AG04449 (cell line): ENCODE data around the gene SLF1.

Experiments
- CTCF ChIA-PET: fragments of 350-600 bp; formaldehyde crosslinking; extraction: SDS; loops from one replicate; lab custom pipeline; 2021; ENCODE audit warnings: antibody characterized with exemption; lab: Yijun Ruan, JAX
- POLR2A ChIA-PET: fragments of 400-600, 350-600 bp; formaldehyde crosslinking; extraction: SDS; loops from one replicate; lab custom pipeline; 2020; ENCODE audit warnings: antibody characterized with exemption, inconsistent platforms; lab: Yijun Ruan, JAX
- DNase-seq: peaks from one replicate; pipeline ENCODE4 v3.0.0-alpha.2; 2010; ENCODE audit warnings: low read depth, low spot score
- H3K4me3 ChIP-seq: 2 replicates; pipeline ENCODE4 v1.5.1; 2011; ENCODE audit warnings: low read depth, mild to moderate bottlenecking, control low read depth, low read length
- TF ChIP-seq, protein P1 (sequence below): IDR thresholded peaks from one replicate; pipeline ENCODE4 v1.5.1; 2011; ENCODE audit warnings: mild to moderate bottlenecking, moderate library complexity, low read length, control low read depth, inconsistent platforms; ENCODE audit not compliant: insufficient read depth; ENCODE audit errors: missing control alignments

SLF1 gene

GRCh38 chr5:94672746-94673145, 54.3 kb downstream of the SLF1 start:
- no peak for DNase-seq
- ChIA-PET POLR2A (no interaction called here), CTCF (no interaction called here)
- TF ChIP-seq, protein P1, sequence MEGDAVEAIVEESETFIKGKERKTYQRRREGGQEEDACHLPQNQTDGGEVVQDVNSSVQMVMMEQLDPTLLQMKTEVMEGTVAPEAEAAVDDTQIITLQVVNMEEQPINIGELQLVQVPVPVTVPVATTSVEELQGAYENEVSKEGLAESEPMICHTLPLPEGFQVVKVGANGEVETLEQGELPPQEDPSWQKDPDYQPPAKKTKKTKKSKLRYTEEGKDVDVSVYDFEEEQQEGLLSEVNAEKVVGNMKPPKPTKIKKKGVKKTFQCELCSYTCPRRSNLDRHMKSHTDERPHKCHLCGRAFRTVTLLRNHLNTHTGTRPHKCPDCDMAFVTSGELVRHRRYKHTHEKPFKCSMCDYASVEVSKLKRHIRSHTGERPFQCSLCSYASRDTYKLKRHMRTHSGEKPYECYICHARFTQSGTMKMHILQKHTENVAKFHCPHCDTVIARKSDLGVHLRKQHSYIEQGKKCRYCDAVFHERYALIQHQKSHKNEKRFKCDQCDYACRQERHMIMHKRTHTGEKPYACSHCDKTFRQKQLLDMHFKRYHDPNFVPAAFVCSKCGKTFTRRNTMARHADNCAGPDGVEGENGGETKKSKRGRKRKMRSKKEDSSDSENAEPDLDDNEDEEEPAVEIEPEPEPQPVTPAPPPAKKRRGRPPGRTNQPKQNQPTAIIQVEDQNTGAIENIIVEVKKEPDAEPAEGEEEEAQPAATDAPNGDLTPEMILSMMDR: no peak
- H3K4me3 ChIP-seq: no peak overlapping the region

- no peak for DNase-seq
- ChIA-PET POLR2A (no interaction called here), CTCF (no interaction called here)
- no peak overlapping the region for H3K4me3 ChIP-seq
- TF ChIP-seq, protein P1: no peak
These were observed 56.3 kb downstream of the SLF1 start for GRCh38 chr5:94674490-94675382.

DNA sequence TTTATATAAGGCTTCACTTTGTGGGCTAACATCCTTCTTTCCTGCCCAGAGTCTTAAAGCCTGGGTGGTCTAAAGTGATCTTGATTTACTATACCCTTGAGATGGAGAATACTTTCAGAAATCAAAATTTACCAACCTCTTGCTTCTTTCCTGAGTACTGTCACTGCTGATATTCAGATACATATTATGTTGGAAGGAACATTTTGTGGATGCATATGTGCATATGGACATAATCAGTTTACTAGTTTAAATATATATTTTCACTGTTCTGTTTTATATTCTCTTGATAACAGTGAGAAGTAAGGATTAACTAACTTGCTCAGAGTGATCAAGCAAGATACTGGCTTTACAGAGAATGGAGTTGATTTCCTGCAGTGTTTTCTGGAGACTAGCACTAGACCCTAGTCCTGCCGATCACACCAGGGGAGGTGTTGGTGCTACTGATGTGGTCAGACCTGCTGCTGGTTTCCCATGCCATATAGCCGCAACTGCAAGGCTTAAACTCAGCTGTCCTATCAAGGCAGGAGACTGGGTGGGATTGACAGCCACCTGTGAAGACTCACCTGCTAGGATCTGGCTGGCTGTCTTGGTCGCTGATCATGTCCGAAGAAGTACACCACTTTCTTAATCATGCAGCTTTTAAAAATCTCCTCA, 57.6 kb downstream of the SLF1 start:
- DNase-seq: no peak
- TF ChIP-seq, protein P1: no peak
- ChIA-PET CTCF (no interaction called here), POLR2A (no interaction called here)
- no peak overlapping the region for H3K4me3 ChIP-seq

DNA sequence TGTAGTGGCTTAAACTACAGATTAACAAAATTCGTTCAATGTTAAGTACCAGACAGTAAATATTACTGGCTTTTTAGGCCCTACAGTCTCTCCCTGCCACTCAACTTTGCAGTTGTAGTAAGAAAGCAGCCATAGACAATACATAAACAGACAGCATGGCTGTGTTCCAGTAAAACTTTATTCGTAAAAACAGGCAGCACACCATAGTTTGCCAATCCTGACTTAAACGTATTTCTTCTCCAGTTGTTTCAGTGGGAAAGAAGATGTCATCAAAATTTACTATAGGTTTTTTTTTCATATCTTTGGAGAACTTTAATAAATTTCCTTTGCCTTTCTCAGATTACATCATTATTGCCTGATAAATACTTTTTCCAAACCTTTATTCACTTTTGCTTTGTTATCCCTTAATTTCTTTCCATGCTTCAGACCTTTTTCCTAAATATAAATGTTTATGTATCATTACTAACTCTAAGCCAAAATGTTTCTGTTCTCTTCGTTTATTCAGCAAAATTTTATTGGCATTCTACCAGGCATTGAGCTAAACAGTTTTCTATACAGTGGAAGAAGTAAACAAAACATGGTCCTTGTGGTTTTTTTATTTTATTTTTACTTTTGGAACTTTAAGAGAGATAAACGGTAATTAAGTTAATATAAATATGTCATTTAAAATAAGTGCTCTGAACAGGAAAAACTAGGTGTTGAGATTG, 64.5 kb downstream of the SLF1 start:
- TF ChIP-seq, protein P1: no peak
- no peak overlapping the region for H3K4me3 ChIP-seq
- ChIA-PET POLR2A (no interaction called here), CTCF (interaction anchor here (1.5 kb wide), 1 partner anchor 10 kb away, joined by 4 read pairs; no protein-coding TSS in a partner anchor)
- DNase-seq: no peak

GRCh38 chr5:94689908-94690307, 71.4 kb downstream of the SLF1 start:
- no peak for DNase-seq
- ChIA-PET CTCF (interaction anchor here (1.0 kb wide), 1 partner anchor 795 kb away, joined by 3 read pairs; no protein-coding TSS in a partner anchor), POLR2A (no interaction called here)
- TF ChIP-seq, protein P1: no peak
- H3K4me3 ChIP-seq: no peak overlapping the region

- TF ChIP-seq, protein P1: no peak
- no peak for DNase-seq
- CTCF ChIA-PET: no interaction called here
- H3K4me3 ChIP-seq: no peak overlapping the region
- POLR2A ChIA-PET: no interaction called here
These were observed 72.3 kb downstream of the SLF1 start for GRCh38 chr5:94690778-94691177.
